ENCODE data around the gene NID1.

DNA sequence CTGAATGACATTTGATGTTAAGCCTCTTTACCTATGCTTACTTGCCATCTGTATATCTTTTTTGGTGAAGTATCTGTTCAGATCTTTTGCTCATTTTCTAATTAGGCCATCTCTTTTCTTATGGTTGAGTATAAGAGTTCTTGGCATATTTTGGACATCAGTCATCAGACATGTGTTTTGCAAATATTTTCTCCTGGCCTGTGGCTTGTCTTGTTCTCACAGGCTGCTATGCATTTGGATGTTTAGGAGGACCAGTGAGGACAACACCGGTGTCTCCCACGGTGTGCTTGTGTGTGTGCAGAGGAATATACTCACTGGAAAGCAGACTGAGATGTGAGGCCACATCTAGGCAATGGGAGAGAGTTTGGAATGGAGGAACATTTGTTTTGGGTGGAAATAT is 111.1 kb downstream of the NID1 start:
- TF ChIP-seq, protein P1, sequence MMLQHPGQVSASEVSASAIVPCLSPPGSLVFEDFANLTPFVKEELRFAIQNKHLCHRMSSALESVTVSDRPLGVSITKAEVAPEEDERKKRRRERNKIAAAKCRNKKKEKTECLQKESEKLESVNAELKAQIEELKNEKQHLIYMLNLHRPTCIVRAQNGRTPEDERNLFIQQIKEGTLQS (IDR thresholded peaks at IDR 0.05): no peak
- no peak for TF ChIP-seq HNF4A (conservative IDR thresholded peaks at IDR 0.05)
- TF ChIP-seq, protein P2, sequence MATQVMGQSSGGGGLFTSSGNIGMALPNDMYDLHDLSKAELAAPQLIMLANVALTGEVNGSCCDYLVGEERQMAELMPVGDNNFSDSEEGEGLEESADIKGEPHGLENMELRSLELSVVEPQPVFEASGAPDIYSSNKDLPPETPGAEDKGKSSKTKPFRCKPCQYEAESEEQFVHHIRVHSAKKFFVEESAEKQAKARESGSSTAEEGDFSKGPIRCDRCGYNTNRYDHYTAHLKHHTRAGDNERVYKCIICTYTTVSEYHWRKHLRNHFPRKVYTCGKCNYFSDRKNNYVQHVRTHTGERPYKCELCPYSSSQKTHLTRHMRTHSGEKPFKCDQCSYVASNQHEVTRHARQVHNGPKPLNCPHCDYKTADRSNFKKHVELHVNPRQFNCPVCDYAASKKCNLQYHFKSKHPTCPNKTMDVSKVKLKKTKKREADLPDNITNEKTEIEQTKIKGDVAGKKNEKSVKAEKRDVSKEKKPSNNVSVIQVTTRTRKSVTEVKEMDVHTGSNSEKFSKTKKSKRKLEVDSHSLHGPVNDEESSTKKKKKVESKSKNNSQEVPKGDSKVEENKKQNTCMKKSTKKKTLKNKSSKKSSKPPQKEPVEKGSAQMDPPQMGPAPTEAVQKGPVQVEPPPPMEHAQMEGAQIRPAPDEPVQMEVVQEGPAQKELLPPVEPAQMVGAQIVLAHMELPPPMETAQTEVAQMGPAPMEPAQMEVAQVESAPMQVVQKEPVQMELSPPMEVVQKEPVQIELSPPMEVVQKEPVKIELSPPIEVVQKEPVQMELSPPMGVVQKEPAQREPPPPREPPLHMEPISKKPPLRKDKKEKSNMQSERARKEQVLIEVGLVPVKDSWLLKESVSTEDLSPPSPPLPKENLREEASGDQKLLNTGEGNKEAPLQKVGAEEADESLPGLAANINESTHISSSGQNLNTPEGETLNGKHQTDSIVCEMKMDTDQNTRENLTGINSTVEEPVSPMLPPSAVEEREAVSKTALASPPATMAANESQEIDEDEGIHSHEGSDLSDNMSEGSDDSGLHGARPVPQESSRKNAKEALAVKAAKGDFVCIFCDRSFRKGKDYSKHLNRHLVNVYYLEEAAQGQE (IDR thresholded peaks at IDR 0.05): no peak
- TF ChIP-seq, protein P3, sequence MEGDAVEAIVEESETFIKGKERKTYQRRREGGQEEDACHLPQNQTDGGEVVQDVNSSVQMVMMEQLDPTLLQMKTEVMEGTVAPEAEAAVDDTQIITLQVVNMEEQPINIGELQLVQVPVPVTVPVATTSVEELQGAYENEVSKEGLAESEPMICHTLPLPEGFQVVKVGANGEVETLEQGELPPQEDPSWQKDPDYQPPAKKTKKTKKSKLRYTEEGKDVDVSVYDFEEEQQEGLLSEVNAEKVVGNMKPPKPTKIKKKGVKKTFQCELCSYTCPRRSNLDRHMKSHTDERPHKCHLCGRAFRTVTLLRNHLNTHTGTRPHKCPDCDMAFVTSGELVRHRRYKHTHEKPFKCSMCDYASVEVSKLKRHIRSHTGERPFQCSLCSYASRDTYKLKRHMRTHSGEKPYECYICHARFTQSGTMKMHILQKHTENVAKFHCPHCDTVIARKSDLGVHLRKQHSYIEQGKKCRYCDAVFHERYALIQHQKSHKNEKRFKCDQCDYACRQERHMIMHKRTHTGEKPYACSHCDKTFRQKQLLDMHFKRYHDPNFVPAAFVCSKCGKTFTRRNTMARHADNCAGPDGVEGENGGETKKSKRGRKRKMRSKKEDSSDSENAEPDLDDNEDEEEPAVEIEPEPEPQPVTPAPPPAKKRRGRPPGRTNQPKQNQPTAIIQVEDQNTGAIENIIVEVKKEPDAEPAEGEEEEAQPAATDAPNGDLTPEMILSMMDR (IDR thresholded peaks at IDR 0.05; ENCODE audit: low read depth, low read length, missing input control): no peak
- TF ChIP-seq EGR1 (IDR thresholded peaks at IDR 0.05; ENCODE audit: low read depth in 2 of 2): no peak
- TF ChIP-seq, protein P4, sequence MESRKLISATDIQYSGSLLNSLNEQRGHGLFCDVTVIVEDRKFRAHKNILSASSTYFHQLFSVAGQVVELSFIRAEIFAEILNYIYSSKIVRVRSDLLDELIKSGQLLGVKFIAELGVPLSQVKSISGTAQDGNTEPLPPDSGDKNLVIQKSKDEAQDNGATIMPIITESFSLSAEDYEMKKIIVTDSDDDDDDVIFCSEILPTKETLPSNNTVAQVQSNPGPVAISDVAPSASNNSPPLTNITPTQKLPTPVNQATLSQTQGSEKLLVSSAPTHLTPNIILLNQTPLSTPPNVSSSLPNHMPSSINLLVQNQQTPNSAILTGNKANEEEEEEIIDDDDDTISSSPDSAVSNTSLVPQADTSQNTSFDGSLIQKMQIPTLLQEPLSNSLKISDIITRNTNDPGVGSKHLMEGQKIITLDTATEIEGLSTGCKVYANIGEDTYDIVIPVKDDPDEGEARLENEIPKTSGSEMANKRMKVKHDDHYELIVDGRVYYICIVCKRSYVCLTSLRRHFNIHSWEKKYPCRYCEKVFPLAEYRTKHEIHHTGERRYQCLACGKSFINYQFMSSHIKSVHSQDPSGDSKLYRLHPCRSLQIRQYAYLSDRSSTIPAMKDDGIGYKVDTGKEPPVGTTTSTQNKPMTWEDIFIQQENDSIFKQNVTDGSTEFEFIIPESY (IDR thresholded peaks at IDR 0.05): no peak
- TF ChIP-seq TAF1 (conservative IDR thresholded peaks at IDR 0.05): no peak
- TF ChIP-seq, protein P5, sequence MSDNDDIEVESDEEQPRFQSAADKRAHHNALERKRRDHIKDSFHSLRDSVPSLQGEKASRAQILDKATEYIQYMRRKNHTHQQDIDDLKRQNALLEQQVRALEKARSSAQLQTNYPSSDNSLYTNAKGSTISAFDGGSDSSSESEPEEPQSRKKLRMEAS (IDR thresholded peaks at IDR 0.05): no peak
- TF ChIP-seq RXRA (IDR thresholded peaks at IDR 0.05): no peak
- TF ChIP-seq SP1 (IDR thresholded peaks at IDR 0.05): no peak
